Gastrocnemius medialis (tissue), 4 donors: ENCODE data around the gene PFDN1. TPM values are rescaled to one million over a fixed set of nuclear protein-coding genes. Genes with fewer than 3 reads are reported as not detected.
"Not testable (repeated sequence)": the region's sequence is repeated elsewhere in the genome, so short reads cannot be mapped to it uniquely, and the experiment has no call there.

Source experiments
- ATAC-seq, 2 donors: fragments of 150-250 bp; one replicate each; pipeline ENCODE4 v1.9.1; 2016
- DNase-seq, 2 donors: peaks; one replicate each; pipeline ENCODE4 v3.0.0-alpha.2; 2019
- H3K27ac ChIP-seq, 4 donors: fragments of 200-600 bp; sonication (generic); 1 replicate in 1 of 4; 2 replicates in 3 of 4; pipeline ENCODE4 v1.5.1; 2016 to 2018; ENCODE audit warnings: mild to moderate bottlenecking in 2 of 4, moderate library complexity in 1 of 4
- H3K27me3 ChIP-seq, 3 donors: fragments of 200-600 bp; sonication (generic) in 2 of 3; 1 replicate in 1 of 3; 2 replicates in 2 of 3; pipeline versions ENCODE4 v1.5.1 to v1.6.0; 2016 to 2019; ENCODE audit warnings: mild to moderate bottlenecking in 1 of 3, moderate library complexity in 1 of 3
- H3K36me3 ChIP-seq, 2 donors: fragments of 200-600 bp; sonication (generic) in 1 of 2; one replicate each; pipeline ENCODE4 v1.5.1; 2017 to 2018
- H3K4me1 ChIP-seq, 2 donors: fragments of 200-600 bp; sonication (generic) in 1 of 2; one replicate each; pipeline ENCODE4 v1.5.1; 2016 to 2017; ENCODE audit warnings: mild to moderate bottlenecking in 2 of 2
- H3K4me3 ChIP-seq, 4 donors: fragments of 200-600 bp; sonication (generic) in 3 of 4; 1 replicate in 1 of 4; 2 replicates in 3 of 4; pipeline ENCODE4 v1.5.1; 2016 to 2019; ENCODE audit warnings: mild to moderate bottlenecking in 2 of 4
- H3K9me3 ChIP-seq, 3 donors: fragments of 200-600 bp; sonication (generic) in 2 of 3; 1 replicate in 1 of 3; 2 replicates in 2 of 3; pipeline ENCODE4 v1.5.1; 2016 to 2019
- POLR2A ChIP-seq, 2 donors: fragments of 450-650 bp; IDR thresholded peaks; one replicate each; pipeline ENCODE4 v1.6.1; 2017; ENCODE audit warnings: antibody characterized with exemption in 2 of 2, mild to moderate bottlenecking in 2 of 2, moderate library complexity in 2 of 2
- in situ Hi-C, 4 donors: fragments of 200-750 bp; cut with MboI; loops; one replicate each; pipeline versions ENCODE4 v1.15.0 to v1.8.0; 2017; ENCODE audit warnings: low sequenced_read_pairs in 4 of 4
- intact Hi-C: fragments of 100-400 bp; cut with DNase I; formaldehyde crosslinking; loops from one replicate; pipeline ENCODE4 v1.15.1; 2023; ENCODE audit warnings: low total_unique reads
- total RNA-seq, 4 donors: library from RNA; depleted of rRNA; stranded (reverse); fragments of >200 nt; gene quantifications; one replicate each; pipeline versions ENCODE4 v1.1.0 to v1.2.3, GENCODE V29; 2016
- TF ChIP-seq, protein P1 (sequence below), 5 experiments: fragments of 450-650 bp in 3 of 5; fragments of 200-600 bp in 2 of 5; sonication (generic) in 2 of 5; IDR thresholded peaks in 4 of 5; conservative IDR thresholded peaks in 1 of 5; 1 replicate in 4 of 5; 2 replicates in 1 of 5; pipeline ENCODE4 v1.5.1; 2016 to 2019; ENCODE audit warnings: antibody characterized with exemption in 5 of 5, mild to moderate bottlenecking in 3 of 5, moderate library complexity in 3 of 5

The PFDN1 gene
- total RNA-seq, 4 donors from 2014 or later = 47.9 to 81.0 (median 77.9) TPM

DNA sequence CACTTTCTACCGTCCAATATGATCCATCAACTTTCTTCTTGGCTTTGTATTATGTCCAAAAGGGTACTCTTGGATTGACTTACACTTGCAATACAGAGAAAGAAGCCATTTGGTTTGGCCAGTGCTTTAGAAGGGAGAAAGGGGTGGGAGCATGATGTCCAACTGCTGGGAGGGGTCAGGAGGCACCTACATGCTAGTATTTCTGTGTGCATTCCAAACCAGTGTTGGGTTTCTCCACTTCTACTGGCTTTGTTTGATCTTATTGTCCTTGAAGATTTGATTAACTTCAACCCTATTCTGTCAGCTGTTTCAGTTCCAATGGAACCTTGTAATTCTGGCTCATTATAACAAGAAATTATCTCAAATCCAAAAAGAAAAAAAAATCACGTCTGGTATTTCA, 100.3 kb downstream of the PFDN1 start:
- H3K27ac ChIP-seq = peak overlapping the region; percentile 72 to 86 (median 82)

GRCh38 chr5:140202078-140202477, 100.8 kb downstream of the PFDN1 start:
- H3K27me3 ChIP-seq = no peaks in the 10 kb centered on the region
- H3K36me3 ChIP-seq = no peaks in the 10 kb centered on the region
- ATAC-seq (no peak), DNase-seq (peak in 1 of 2 donors; percentile 12)
- in situ Hi-C loops (no loop called here), intact Hi-C loops (no loop called here)
- H3K4me1 ChIP-seq = peaks cover 70 to 74% of the 10 kb centered on the region in 2 donors
- H3K27ac ChIP-seq = peak overlapping the region; percentile 72 to 86 (median 82)
- no peak overlapping the region for H3K4me3 ChIP-seq
- TF ChIP-seq, protein P1, sequence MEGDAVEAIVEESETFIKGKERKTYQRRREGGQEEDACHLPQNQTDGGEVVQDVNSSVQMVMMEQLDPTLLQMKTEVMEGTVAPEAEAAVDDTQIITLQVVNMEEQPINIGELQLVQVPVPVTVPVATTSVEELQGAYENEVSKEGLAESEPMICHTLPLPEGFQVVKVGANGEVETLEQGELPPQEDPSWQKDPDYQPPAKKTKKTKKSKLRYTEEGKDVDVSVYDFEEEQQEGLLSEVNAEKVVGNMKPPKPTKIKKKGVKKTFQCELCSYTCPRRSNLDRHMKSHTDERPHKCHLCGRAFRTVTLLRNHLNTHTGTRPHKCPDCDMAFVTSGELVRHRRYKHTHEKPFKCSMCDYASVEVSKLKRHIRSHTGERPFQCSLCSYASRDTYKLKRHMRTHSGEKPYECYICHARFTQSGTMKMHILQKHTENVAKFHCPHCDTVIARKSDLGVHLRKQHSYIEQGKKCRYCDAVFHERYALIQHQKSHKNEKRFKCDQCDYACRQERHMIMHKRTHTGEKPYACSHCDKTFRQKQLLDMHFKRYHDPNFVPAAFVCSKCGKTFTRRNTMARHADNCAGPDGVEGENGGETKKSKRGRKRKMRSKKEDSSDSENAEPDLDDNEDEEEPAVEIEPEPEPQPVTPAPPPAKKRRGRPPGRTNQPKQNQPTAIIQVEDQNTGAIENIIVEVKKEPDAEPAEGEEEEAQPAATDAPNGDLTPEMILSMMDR (IDR thresholded peaks at IDR 0.05 in 4 of 5, conservative IDR thresholded peaks at IDR 0.05 in 1 of 5) = no peak
- no peak for TF ChIP-seq POLR2A (IDR thresholded peaks at IDR 0.05)
- no peaks in the 10 kb centered on the region for H3K9me3 ChIP-seq

More for the DNA sequence above, 100.3 kb downstream of the PFDN1 start:
- Histone ChIP-seq H3K36me3 (no peaks in the 10 kb centered on the region), H3K27me3 (no peaks in the 10 kb centered on the region), H3K4me3 (no peak overlapping the region), H3K4me1 (peaks cover 72 to 73% of the 10 kb centered on the region in 2 donors), H3K9me3 (no peaks in the 10 kb centered on the region)
- TF ChIP-seq, protein P1 (IDR thresholded peaks at IDR 0.05 in 4 of 5, conservative IDR thresholded peaks at IDR 0.05 in 1 of 5) = no peak
- TF ChIP-seq POLR2A (IDR thresholded peaks at IDR 0.05) = no peak
- no peak for DNase-seq
- in situ Hi-C loops = no loop called here
- intact Hi-C loops = no loop called here
- ATAC-seq = no peak

- intact Hi-C loops, DNase-seq, H3K9me3 ChIP-seq, H3K36me3 ChIP-seq, in situ Hi-C loops, ATAC-seq, H3K4me3 ChIP-seq, H3K27me3 ChIP-seq: not testable (repeated sequence)
- peaks cover 51 to 55% of the 10 kb centered on the region in 2 donors for H3K4me1 ChIP-seq
- peak overlapping the region in 1 of 4 donors; percentile 69 for H3K27ac ChIP-seq
Measured at GRCh38 chr5:140198915-140199314, 104.0 kb downstream of the PFDN1 start.

DNA sequence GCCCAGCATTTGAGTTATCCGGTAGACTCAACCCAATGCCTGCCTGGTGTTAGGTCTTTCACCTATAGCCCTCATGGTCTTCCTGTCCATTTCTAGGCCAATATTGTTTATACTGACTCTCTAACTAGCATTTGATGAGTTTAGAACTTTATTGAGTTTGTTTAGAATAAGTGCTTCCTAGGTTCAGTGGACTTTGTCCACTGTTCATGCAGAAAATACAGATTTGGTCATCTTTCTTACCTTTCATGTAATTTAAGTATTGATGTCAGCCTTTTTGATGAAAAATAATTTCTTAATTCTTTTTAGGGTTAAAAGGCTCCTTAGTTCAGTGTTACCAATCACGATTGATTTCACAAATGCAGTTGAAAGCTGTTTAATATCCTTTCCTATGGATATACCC, 105.9 kb downstream of the PFDN1 start:
- DNase-seq = no peak
- H3K27ac ChIP-seq = peak overlapping the region in 3 of 4 donors; percentile 29 to 69 (median 46)
- in situ Hi-C loops = no loop called here
- TF ChIP-seq POLR2A (IDR thresholded peaks at IDR 0.05) = no peak
- TF ChIP-seq, protein P1 (IDR thresholded peaks at IDR 0.05 in 4 of 5, conservative IDR thresholded peaks at IDR 0.05 in 1 of 5) = no peak
- H3K36me3 ChIP-seq = peaks cover 0 to 5% of the 10 kb centered on the region in 2 donors
- intact Hi-C loops = no loop called here
- H3K27me3 ChIP-seq = no peaks in the 10 kb centered on the region
- no peak overlapping the region for H3K4me3 ChIP-seq
- no peaks in the 10 kb centered on the region for H3K9me3 ChIP-seq
- H3K4me1 ChIP-seq = peaks cover 53 to 61% of the 10 kb centered on the region in 2 donors
- no peak for ATAC-seq

DNA sequence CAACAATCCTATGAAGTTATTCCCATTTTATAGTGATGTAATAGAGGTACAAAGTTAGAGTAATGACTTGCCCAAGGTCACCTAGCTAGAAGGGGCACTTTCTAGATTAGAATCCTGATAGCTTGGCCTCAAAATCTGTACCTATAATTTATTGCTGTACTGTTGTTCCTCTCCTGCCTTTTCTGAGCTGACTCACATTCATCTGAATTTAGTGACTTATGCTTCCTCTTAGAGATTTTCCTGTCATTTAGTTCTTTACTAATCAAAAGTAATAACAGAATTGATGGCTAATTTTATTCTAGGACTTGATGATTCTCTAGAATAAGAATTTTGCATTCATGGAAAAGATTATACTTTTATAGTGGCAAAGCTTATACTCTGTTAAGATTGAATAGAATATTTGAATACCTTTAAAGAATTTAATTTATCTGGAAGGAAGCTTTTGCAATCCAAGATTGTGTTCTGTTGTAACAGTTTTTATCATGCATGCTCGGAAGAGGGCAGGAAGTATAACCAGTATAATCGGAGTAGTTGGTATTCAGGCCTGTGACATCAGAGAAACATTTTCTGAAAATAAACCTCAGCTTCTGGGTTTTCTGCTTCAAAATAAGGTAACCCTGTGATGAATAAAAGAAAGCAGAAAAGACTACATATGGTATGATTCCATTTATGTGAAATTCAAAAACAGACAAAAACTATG, 106.6 kb downstream of the PFDN1 start:
- in situ Hi-C loops (no loop called here), intact Hi-C loops (no loop called here)
- no peaks in the 10 kb centered on the region for H3K27me3 ChIP-seq
- no peak for TF ChIP-seq POLR2A (IDR thresholded peaks at IDR 0.05)
- H3K4me1 ChIP-seq = peaks cover 54 to 61% of the 10 kb centered on the region in 2 donors
- H3K36me3 ChIP-seq = peaks cover 0 to 5% of the 10 kb centered on the region in 2 donors
- H3K27ac ChIP-seq = peak overlapping the region; percentile 6 to 69 (median 31)
- DNase-seq (no peak), ATAC-seq (no peak)
- no peak overlapping the region for H3K4me3 ChIP-seq
- H3K9me3 ChIP-seq = no peaks in the 10 kb centered on the region

Other genes starting within 250 kb of the PFDN1 start
- gene PURA, start 189.0 kb downstream of the PFDN1 start, total RNA-seq = 10 to 100 TPM; 13.6 to 20.6 (median 16.5) TPM
- gene IGIP, start 177.2 kb downstream of the PFDN1 start, total RNA-seq = 10 to 100 TPM in 1 of 4 donors, 1 to 10 TPM in 3; 6.7 to 13.1 (median 8.2) TPM
- 100 to 1,000 TPM; 304 to 593 (median 336) TPM for gene CYSTM1, start 127.9 kb downstream of the PFDN1 start, total RNA-seq
- 10 to 100 TPM in 3 of 4 donors, 1 to 10 TPM in 1; 5.3 to 22.2 (median 17.6) TPM for gene HBEGF, start 43.5 kb upstream of the PFDN1 start, total RNA-seq
- gene SLC4A9, start 57.1 kb upstream of the PFDN1 start, total RNA-seq = not detected
- 10 to 100 TPM; 51.3 to 93.6 (median 72.7) TPM for gene ANKHD1, start 98.7 kb upstream of the PFDN1 start, total RNA-seq
- gene EIF4EBP3, start 244.6 kb upstream of the PFDN1 start, total RNA-seq = 100 to 1,000 TPM in 1 of 4 donors, 10 to 100 TPM in 3; 38.6 to 118 (median 51.8) TPM